ENCODE measurements around the gene CARD9. TPM values are rescaled to one million over a fixed set of nuclear protein-coding genes. Genes with fewer than 3 reads are reported as not detected.
A peak's percentile ranks its signal among the peaks of the same experiment; 100 is the strongest.

CARD9 gene
- total RNA-seq, 1 experiment from 2014 or later = 2.9 TPM

DNA sequence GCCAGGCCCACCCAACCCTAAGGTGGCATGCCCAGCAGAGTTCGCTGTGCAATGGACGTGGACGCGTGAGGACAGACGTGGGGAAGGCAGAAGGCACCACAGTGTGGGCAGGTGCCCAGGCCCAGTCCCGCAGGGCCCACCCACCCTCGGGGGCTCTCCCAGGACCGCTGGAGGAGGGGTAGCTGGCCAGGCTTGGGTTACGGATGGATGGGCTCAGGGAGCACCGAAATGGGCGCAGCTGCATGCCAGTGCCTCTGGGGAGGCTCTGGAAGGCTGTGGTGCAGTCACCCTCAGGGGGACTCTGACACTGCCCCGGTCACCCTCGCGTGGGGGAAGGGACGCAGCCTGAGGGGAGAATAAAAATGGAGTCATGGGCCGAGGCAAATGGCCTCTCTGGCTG, 55.8 kb downstream of the CARD9 start:
- peak; percentile 88 for DNase-seq
- Histone ChIP-seq H3K36me3 (ENCODE audit: insufficient read depth, low read length) (no peaks in the 10 kb centered on the region; the same call in 1 of the 2 replicates), H3K27ac (ENCODE audit: low read length) (peak overlapping the region; percentile 97), H3K9ac (ENCODE audit: low read length) (peak overlapping the region; percentile 78), H3K4me2 (ENCODE audit: low read depth, low read length, poor library complexity, severe bottlenecking) (peak overlapping the region; percentile 83), H3K9me2 (replicated peaks; ENCODE audit: insufficient read depth, low read length) (no peaks in the 10 kb centered on the region), H3K79me2 (ENCODE audit: low read length) (no peaks in the 10 kb centered on the region), H3K4me1 (ENCODE audit: low read length) (peaks cover 68% of the 10 kb centered on the region), H4K20me1 (ENCODE audit: insufficient read depth, low read depth, low read length) (no peaks in the 10 kb centered on the region), H2AFZ (ENCODE audit: low read length) (no peak overlapping the region), H3K27me3 (ENCODE audit: low read length) (no peaks in the 10 kb centered on the region), H3K4me3 (ENCODE audit: low read length) (peak overlapping the region; percentile 63), H3K9me3 (ENCODE audit: low read length) (peaks cover 8% of the 10 kb centered on the region)

DNA sequence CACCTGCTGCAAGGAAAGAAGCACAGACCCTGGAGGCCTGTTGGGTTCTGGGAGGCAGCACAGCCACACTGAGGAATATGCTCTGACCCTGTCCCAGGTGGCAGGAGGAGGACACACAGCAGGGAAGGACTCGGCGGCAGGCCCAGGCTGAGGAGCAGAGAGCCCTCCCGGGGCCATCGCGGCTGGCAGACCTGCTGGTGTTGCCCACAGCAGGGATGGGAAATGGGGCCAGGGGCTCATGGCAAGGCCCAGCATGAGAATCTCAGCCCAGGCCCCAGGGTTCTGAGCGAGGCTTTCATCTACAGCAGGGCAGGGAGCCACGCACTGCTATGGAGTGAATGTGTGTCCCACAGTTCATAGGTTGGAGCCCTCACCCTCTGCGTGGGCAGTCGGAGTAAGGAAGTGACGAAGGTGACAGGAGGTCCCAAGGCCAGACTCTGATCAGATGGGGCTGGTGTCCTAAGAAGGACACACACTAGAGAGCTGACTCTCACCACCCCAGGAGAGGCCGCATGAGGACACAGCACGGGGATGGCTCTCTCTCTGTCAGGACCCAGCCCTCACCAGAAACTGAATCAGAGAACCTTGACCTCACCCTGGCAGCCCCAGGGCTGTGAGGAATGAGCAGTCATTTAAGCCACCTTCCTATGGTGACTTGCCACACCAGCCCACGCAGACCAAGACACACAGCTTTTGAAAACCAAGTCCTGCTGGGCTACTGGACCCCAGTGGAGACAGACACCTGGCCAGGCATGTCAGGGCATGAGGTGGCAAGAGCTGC, 56.4 kb downstream of the CARD9 start:
- H3K9me2 ChIP-seq (replicated peaks; ENCODE audit: insufficient read depth, low read length) = no peaks in the 10 kb centered on the region
- no peaks in the 10 kb centered on the region for H3K27me3 ChIP-seq (ENCODE audit: low read length)
- no peaks in the 10 kb centered on the region for H3K79me2 ChIP-seq (ENCODE audit: low read length)
- H4K20me1 ChIP-seq (ENCODE audit: insufficient read depth, low read depth, low read length) = no peaks in the 10 kb centered on the region
- peak; percentile 76 for DNase-seq
- peaks cover 8% of the 10 kb centered on the region for H3K9me3 ChIP-seq (ENCODE audit: low read length)
- H3K4me3 ChIP-seq (ENCODE audit: low read length) = peak overlapping the region; percentile 63
- H3K27ac ChIP-seq (ENCODE audit: low read length) = peak overlapping the region; percentile 97
- H3K4me1 ChIP-seq (ENCODE audit: low read length) = peaks cover 74% of the 10 kb centered on the region
- H3K4me2 ChIP-seq (ENCODE audit: low read depth, low read length, poor library complexity, severe bottlenecking) = peak overlapping the region; percentile 83
- H2AFZ ChIP-seq (ENCODE audit: low read length) = no peak overlapping the region
- H3K9ac ChIP-seq (ENCODE audit: low read length) = peak overlapping the region; percentile 78
- H3K36me3 ChIP-seq (ENCODE audit: insufficient read depth, low read length) = no peaks in the 10 kb centered on the region; the same call in 1 of the 2 replicates

DNA sequence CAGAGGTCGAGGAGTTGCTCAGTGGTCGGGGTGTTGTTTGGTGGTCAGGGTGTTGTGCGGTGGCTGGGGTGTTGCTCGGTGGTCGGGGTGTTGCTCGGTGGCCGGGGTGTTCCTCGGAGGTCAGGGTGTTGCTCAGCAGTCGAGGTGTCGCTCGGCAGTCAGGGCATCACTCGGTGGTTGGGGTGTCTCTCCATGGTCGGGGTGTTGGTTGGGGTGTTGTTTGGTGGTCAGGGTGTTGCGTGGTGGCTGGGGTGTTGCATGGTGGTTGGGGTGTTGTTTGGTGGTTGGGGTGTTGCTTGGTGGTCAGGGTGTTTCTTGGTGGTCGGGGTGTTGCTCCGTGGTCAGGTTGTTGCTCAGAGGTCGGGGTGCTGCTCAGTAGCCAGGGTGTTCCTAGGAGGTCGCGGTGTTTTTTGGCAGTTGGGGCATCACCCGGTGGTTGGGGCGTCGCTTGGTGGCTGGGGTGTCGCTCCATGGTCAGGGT, 57.2 kb downstream of the CARD9 start:
- Histone ChIP-seq H3K9me2 (replicated peaks; ENCODE audit: insufficient read depth, low read length) (no peaks in the 10 kb centered on the region), H3K4me1 (ENCODE audit: low read length) (peaks cover 78% of the 10 kb centered on the region), H3K4me2 (ENCODE audit: low read depth, low read length, poor library complexity, severe bottlenecking) (no peak overlapping the region), H3K36me3 (ENCODE audit: insufficient read depth, low read length) (no peaks in the 10 kb centered on the region; the same call in 1 of the 2 replicates), H3K4me3 (ENCODE audit: low read length) (no peak overlapping the region), H3K79me2 (ENCODE audit: low read length) (no peaks in the 10 kb centered on the region), H2AFZ (ENCODE audit: low read length) (no peak overlapping the region), H3K27ac (ENCODE audit: low read length) (peak overlapping the region; percentile 97), H4K20me1 (ENCODE audit: insufficient read depth, low read depth, low read length) (no peaks in the 10 kb centered on the region), H3K9me3 (ENCODE audit: low read length) (peaks cover 8% of the 10 kb centered on the region), H3K27me3 (ENCODE audit: low read length) (no peaks in the 10 kb centered on the region), H3K9ac (ENCODE audit: low read length) (no peak overlapping the region)
- DNase-seq = no peak

DNA sequence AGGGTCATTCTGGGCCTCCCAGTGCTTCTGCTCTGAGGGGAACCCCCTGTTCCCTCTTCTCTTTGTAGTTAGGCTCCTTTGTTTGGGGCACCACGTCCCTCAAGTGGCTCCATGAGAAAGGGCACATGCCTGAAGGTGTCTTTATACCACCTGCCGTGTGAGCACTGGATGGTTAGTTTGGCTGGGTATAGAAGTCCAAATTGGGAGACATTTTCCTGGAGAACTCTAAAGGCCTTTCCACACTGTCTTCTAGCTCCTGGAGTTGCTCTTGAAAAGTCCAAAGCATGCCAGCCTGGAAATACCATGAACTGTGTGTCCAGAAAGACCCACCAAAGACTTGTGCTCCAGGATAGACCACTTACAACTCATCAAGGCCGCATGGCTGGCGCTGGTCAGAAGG, 58.5 kb downstream of the CARD9 start:
- DNase-seq = no peak
- Histone ChIP-seq H3K4me3 (ENCODE audit: low read length) (no peak overlapping the region), H3K4me2 (ENCODE audit: low read depth, low read length, poor library complexity, severe bottlenecking) (no peak overlapping the region), H3K4me1 (ENCODE audit: low read length) (peaks cover 78% of the 10 kb centered on the region), H3K79me2 (ENCODE audit: low read length) (no peaks in the 10 kb centered on the region), H3K9me2 (replicated peaks; ENCODE audit: insufficient read depth, low read length) (no peaks in the 10 kb centered on the region), H3K27ac (ENCODE audit: low read length) (peak overlapping the region; percentile 79; the same call in 1 of the 2 replicates), H3K36me3 (ENCODE audit: insufficient read depth, low read length) (no peaks in the 10 kb centered on the region; the same call in 1 of the 2 replicates), H3K9ac (ENCODE audit: low read length) (no peak overlapping the region), H4K20me1 (ENCODE audit: insufficient read depth, low read depth, low read length) (no peaks in the 10 kb centered on the region), H3K9me3 (ENCODE audit: low read length) (peaks cover 8% of the 10 kb centered on the region), H3K27me3 (ENCODE audit: low read length) (no peaks in the 10 kb centered on the region), H2AFZ (ENCODE audit: low read length) (no peak overlapping the region)

DNA sequence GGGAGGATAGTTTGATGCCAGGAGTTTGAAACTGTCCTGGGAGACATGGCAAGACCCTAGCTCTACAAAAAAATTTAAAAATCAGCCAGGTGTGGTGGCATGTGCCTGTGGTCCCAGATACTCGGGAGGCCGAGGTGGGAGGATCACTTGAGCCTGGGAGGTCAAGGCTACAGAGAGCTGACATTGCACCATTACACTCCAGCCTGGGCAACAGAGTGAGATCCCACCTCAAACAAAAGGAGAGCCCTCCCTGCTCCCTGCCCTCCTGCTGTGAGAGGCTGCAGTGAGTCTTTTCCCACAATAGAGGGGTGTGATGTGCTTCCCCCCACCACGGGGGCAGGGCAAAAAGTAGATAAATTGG, 59.4 kb downstream of the CARD9 start:
- H3K79me2 ChIP-seq (ENCODE audit: low read length) = no peaks in the 10 kb centered on the region
- DNase-seq = no peak
- no peaks in the 10 kb centered on the region for H3K27me3 ChIP-seq (ENCODE audit: low read length)
- peaks cover 8% of the 10 kb centered on the region for H3K9me3 ChIP-seq (ENCODE audit: low read length)
- peaks cover 78% of the 10 kb centered on the region for H3K4me1 ChIP-seq (ENCODE audit: low read length)
- H3K36me3 ChIP-seq (ENCODE audit: insufficient read depth, low read length) = no peaks in the 10 kb centered on the region; the same call in 1 of the 2 replicates
- no peaks in the 10 kb centered on the region for H3K9me2 ChIP-seq (replicated peaks; ENCODE audit: insufficient read depth, low read length)
- H3K27ac ChIP-seq (ENCODE audit: low read length) = peak overlapping the region; percentile 79
- H3K4me3 ChIP-seq (ENCODE audit: low read length) = no peak overlapping the region
- no peak overlapping the region for H3K4me2 ChIP-seq (ENCODE audit: low read depth, low read length, poor library complexity, severe bottlenecking)
- H3K9ac ChIP-seq (ENCODE audit: low read length) = peak overlapping the region; percentile 54
- no peak overlapping the region for H2AFZ ChIP-seq (ENCODE audit: low read length)
- no peaks in the 10 kb centered on the region for H4K20me1 ChIP-seq (ENCODE audit: insufficient read depth, low read depth, low read length)

Other genes with a start within 250 kb of the CARD9 start
- gene LHX3, start 168.5 kb downstream of the CARD9 start, total RNA-seq (2014; rRNA removed; shearing (Covaris generic); ENCODE audit: low replicate concordance) = not detected in 2 replicates
- 11.3 and 18.9 TPM in 2 replicates for gene QSOX2, start 127.9 kb downstream of the CARD9 start, total RNA-seq (2014; rRNA removed; shearing (Covaris generic); ENCODE audit: low replicate concordance)
- gene CCDC187, start 69.6 kb downstream of the CARD9 start, total RNA-seq (2014; rRNA removed; shearing (Covaris generic); ENCODE audit: low replicate concordance) = 0.34 and 0.43 TPM in 2 replicates
- gene GPSM1, start 46.1 kb downstream of the CARD9 start, total RNA-seq (2014; rRNA removed; shearing (Covaris generic); ENCODE audit: low replicate concordance) = 11.7 and 38.4 TPM in 2 replicates
- 40.1 and 104 TPM in 2 replicates for gene DNLZ, start 9.9 kb downstream of the CARD9 start, total RNA-seq (2014; rRNA removed; shearing (Covaris generic); ENCODE audit: low replicate concordance)
- gene SNAPC4, start 26.5 kb upstream of the CARD9 start, total RNA-seq (2014; rRNA removed; shearing (Covaris generic); ENCODE audit: low replicate concordance) = 3.7 and 9.6 TPM in 2 replicates
- 65.5 and 116 TPM in 2 replicates for gene ENTR1, start 36.9 kb upstream of the CARD9 start, total RNA-seq (2014; rRNA removed; shearing (Covaris generic); ENCODE audit: low replicate concordance)
- 20.9 and 55.8 TPM in 2 replicates for gene PMPCA, start 37.0 kb upstream of the CARD9 start, total RNA-seq (2014; rRNA removed; shearing (Covaris generic); ENCODE audit: low replicate concordance)
- gene INPP5E, start 66.2 kb upstream of the CARD9 start, total RNA-seq (2014; rRNA removed; shearing (Covaris generic); ENCODE audit: low replicate concordance) = 8.0 and 10.4 TPM in 2 replicates
- gene SEC16A, start 109.4 kb upstream of the CARD9 start, total RNA-seq (2014; rRNA removed; shearing (Covaris generic); ENCODE audit: low replicate concordance) = 21.5 and 26.6 TPM in 2 replicates
- 4.3 and 15.0 TPM in 2 replicates for gene NOTCH1, start 172.4 kb upstream of the CARD9 start, total RNA-seq (2014; rRNA removed; shearing (Covaris generic); ENCODE audit: low replicate concordance)